GM19395 (cell line): ENCODE data around the gene TMEM218.

ENCODE experiments used
- ATAC-seq: cut with Tn5 transposase; IDR thresholded peaks from one replicate; pipeline ENCODE4 v1.9.1; 2021; ENCODE audit warnings: mild to moderate bottlenecking, moderate library complexity; ENCODE audit not compliant: unreplicated experiment

TMEM218 gene

DNA sequence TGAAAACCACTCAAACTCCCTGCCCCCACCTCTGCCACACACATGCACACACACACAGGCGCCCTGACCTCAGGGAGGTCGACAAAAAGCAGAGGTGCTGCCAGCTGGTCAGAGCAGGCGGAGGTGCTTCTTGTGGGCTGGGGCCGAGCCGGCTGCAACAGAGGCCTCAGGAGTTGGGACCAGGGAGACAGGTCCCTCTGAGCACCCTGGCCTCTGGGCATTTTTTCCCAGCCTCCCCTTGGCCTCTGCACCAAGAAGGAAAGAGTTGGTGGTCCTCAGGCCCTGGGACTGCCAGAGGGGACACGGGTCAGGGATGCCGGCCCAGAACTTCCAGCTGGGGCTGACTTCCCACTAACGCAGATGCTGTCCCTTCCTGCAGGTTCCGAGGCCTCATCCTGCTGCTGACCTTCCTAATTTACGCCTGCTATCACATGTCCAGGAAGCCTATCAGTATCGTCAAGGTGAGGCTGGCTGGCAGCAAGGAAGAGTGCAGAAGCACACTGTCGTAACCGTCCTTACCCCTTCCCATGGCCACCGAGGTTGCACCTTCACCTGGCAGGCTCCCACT, 35.0 kb downstream of the TMEM218 start:
- ATAC-seq = no peak

DNA sequence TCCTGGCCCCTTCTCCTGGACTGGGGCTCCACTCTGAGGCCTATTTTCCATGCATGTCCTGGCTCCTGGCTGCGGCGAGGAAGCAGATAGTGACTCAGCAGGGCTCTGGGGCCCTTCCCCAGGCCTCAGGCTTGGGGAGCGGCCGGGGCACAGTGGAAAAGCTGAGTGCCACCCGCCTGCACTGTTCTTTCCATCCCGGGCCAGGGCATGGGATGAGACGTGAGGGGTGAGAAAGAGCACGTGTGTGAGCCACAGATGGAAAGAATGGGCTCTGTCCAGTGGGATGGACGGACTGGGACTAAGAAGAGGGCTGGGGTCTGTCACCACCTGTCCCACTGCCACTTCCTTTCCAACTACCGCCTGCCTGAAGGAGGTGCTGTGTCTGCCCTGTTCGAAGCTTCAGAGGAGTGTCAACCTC, 35.5 kb downstream of the TMEM218 start:
- ATAC-seq = no peak

DNA sequence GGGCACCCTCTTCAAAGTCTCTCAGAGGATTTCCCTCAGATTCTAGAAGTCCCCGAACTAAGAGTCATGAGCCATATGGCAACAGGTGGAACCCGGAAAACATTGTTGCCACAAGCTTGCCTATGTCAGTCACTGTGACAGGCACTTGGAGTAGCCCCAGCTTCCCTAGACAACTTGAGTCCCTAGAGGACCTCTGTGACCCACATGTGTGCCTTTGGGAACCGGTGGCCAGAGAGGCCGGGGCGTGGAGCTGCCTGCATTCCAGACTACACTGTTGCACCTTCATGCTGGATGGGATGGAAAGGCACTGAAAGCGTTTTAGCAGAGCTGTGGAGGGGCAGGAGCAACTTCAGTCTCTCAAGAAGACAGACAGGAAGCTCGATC, 36.2 kb downstream of the TMEM218 start:
- no peak for ATAC-seq

DNA sequence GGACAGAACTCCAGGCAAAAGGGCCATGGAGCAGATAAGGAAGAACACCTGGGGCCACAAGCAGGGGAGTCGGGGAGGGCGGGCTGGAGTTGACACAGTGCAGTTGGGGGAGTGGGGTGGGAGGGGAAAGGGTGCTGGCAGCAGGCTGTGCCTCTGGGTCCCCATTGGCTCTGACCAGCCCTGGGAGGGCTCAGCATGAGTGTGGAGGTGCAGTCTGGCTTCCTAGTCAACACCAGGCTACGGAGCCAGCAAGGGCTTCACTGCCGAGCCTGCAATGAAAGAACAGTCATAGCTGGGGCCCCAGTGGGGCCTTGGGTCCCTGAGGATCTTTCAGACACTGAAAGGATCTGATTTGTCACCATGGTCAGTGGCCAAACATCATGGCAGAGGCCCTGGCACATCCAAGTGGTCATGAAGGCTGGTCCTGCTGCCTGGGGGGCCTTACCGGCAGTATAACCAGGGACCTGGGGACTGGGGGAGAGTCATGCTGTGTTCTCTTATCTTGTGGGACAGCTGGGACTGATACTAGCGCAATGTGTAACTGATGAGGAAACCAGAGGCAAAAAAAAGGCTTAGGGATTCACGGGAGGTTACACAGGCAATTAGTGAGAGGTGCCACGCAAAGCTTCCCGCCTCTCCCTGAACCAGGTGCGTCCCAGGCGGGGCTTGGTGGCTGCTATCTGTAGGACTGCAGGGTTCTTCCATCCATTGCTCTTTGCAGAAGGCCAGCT, 36.8 kb downstream of the TMEM218 start:
- no peak for ATAC-seq

DNA sequence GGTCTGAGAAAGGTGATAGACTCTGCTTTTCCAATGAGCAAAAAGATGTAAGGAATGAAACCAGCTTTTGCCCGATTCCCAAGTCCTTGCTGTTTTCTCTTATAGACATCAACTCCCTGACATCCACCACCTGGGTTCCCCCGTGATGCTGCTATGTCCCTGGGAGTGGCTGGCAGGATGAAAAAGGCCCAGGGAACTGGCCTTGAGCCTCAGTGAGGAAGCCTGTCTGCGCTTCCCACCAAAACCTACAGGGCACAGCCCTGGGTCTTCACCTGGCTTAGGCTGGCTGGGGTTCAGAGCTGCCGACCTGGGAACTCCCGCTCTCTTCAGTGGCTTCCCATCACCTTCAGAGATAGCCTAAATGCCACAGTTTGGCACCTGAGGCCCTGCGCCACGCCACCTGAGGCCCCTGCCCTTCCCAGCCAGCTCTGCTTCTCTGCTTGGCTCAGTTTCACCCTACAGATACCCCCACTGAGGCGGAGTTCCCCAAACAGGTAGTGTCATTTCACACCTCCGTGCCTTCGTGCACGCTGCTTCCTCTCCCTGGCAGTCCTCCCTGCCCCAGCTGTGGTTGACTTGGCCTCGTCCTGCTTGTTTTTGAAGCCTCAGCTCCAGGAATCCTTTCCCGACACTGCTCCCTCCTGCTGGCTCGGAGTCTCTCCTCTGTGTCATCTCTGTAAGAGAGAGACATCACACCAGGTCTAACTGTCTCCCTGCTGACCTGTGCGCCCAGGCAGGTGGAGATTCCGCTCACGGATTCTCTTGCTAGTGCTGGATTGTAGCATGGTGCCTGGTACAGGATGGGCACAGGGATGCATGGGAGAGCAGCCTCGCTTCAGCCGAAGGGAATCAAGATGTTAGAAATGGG, 37.6 kb downstream of the TMEM218 start:
- no peak for ATAC-seq

DNA sequence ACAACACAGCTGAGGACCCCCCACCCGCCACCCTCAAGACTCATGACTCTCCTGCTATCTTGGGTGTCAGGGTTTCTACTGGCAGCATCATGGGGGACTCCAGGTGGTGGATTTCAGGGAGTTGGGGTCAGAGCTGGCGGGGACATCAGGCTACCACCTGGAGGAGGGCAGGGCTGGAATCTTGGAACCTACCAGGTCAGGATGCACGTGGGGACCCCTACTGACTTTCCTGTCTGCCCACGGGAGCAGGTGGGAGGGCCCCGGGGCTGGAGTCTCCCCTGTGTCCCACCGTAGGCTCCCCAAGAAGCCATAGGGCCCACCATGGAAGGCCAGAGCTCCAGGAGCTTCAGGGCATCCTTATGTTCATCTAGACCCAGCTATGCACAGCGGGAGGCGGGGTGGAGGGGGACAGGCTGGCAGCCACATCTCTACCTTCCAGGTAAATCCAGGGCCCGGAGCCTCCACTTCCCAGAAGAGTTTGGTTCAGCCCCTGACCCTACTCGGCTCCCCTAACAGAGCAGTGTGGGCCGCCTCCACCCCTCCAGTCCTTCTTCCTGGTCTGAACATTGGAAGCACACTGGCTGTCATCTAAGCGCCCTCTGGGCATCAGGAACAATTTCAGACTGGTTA, 38.4 kb downstream of the TMEM218 start:
- ATAC-seq = no peak

DNA sequence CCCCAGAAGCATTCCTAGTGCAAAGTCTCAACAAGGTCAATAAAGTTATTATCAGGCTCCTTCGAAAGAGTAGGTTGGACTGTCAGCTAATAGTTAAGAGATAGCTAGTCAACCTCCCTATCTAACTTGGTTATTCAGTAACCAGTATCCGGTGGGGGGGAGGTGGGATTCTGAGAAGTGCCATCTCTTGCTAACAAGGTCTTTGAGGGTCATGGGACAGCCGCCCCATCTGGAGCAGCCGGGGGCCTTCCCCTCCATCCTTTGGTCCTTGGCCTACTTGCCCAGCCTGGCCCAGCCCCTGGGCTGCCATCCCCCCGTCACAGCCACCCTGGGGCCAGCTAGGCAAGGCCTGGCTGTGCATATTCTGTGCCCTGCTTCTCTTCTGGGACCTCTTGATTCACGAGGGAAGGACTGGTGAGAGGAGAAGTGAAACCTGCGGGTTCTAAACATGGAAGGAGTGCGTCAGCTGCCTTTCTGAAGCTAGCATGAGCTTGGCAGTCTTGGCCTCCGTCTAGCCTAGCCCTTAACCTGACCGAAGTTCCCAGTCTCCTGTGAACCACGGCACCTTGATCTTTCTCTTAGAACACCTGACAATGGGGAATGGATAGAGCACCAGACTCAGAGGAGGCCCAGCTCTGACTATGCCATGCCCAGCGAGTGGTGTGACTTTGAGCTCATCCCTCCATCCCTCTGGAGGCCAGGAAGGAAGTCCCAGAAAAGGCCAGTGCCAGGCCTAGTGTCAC, 39.0 kb downstream of the TMEM218 start:
- peak; percentile 83 for ATAC-seq

DNA sequence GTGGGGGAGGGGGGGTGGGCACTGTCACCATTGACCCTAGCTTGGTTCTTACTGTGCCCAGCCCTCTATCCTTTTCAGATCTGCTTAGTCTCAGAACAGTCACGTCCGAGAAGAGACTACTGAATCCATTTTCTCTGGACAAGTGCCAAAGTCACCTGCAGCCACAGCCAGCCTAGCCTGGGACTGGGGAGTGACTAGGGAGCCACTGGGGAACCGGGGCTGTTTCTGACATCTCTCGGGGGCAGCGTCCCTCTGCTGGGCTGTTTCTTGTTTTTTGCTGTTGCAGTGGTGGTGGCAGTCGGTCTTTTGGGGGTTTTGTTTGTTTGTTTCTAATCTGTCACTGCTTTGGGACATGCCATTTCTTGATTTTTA, 39.6 kb downstream of the TMEM218 start:
- ATAC-seq = peak; percentile 9

DNA sequence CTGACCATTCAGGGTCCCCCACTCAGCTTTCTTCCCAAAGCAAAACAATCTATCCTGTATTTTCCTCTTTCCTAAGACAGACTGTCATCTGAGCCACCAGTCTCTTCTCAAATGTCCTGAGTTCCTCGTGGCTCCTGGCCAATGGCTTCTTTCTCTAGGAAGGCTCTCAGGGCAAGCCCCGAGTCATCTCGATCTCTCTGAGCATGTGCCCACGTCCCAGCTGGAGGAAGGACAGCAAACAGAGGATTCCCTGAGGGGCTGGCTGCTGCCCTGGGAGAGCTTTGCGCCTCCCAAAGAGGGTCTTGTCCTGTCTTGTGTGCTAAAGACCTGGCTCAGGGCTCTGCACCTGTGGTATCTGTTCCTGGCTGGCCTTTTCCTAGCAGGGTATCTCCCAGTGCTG, 40.0 kb downstream of the TMEM218 start:
- ATAC-seq = no peak

DNA sequence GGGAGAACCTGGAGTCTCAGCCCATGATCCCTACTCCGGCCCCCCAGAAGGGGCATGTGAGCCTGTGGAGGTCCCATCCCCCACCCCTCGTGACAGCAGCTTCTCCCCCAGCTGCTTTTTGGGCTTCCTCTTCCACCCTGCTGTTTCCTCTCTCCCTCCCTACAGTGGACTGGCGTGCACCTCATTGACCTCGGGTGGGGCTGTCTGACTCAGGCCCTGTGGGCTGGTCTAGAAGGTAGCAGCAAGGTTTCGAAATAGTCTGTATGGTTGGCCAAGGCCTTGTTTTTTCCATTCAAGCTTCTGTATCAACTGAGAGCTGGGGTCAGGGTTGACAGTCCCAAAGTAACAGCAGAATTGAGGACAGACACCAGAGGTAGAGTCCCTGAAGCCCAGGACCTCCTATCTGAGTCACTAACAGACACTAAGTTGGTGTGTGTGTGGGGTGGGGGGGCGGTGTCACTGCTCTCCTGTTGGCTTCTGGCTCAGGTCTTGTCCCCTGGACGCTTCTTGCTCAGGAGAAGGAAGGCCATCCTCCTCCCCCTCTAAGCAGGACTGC, 40.6 kb downstream of the TMEM218 start:
- ATAC-seq = peak; percentile 72

DNA sequence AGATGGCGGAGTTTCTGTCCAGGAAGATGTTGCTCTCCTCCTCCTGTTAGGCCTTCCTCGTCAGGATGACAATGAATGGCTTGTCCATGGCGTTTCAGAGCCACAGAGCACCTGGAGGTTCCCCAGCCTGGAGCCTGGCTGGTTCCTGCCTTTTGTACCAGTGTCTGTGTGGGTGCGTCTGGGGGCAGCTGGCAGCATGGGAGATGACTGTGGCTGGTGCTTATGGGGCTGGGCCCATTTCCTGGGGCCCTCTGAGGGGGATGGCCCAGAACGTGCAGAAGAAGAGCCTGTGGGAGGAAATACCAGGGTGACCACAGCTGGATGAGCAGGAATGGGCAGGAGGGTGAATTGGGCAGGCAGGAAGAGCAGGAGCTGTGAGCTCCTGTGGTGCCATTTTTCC, 41.6 kb downstream of the TMEM218 start:
- no peak for ATAC-seq

DNA sequence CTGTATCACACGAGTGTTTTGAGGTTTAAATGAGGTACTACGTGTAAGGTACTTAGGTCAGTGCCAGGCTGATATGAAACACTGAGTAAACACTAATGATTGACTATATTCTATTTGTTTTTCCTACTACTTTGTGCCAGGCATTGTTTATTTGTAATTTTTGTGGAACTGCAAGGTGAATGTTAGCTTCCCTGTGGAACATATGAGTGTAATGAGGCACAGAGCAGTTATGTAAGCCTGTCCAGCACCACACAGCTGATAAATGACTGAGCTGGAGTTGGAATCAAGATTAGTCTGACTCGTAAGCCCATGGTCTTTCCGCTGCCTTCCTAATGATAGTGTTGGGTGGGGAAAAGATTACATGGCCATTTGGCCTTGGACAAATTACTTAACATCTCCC, 42.4 kb downstream of the TMEM218 start:
- ATAC-seq = no peak

DNA sequence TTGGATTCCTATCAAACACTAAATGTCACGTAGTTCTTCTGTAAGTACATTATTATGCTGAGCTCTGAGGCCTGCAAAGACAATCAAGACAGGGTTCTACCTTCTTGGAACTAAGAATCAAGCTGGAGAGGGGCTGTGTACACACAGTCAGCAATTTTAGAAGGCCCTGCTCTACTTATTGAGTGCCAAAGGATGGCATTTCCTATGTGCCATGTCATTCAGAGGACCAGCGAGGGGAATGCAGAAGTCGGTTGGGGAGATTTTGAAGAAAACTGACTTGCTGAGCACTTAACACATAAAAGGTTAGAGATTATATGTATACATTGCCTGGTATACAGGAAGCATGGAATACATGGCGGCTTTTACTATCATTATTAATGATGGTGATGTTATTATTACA, 43.1 kb downstream of the TMEM218 start:
- ATAC-seq = no peak

DNA sequence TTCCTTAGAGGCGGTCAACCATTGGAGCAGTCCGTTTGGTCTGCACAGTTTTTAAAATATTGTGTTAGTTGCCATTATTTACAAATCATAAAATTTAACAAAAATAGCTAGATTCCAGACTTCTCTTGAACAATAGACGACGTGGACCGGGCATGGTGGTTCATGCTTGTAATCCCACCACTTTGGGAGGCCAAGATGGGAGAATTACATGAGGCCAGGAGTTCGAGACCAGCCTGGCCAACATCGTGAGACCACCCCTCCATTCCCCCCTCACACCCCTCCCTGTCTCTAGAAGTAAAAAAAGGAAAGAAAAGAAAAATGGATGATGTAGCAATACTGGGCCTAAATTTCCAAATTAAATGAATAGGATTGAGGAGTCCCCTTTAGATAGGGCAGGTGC, 47.4 kb downstream of the TMEM218 start:
- no peak for ATAC-seq

DNA sequence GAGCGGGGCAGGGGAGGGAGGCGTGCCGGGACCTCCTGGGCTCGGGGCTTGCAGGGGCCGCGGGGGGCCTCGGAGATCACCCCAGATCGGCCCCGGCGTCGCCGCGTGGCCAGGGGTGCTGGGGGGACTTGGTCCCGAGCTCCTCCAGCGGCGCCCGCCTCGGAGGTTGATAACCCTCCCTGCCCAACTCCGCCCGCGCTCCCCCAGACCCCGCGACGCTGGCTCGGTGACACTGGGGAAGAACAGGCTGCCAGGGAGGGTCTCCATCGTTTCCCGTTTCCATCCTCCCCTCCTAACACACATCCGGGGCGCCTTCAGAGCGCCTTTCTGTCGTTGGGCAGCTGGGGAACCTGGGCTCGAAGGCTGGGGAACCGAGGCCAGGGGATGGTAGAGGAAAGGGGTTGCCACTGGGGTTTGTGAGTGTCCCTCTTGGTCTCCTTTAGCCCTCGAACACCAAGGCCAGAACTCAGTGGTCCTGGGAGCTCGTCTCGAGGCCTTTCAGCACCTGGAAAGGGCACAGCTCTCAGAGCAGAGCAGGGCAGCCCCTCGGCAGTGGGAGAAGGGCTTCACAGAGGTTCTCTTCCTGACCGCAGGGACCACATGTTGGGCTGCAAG, 47.9 kb downstream of the TMEM218 start:
- ATAC-seq = peak; percentile 31

DNA sequence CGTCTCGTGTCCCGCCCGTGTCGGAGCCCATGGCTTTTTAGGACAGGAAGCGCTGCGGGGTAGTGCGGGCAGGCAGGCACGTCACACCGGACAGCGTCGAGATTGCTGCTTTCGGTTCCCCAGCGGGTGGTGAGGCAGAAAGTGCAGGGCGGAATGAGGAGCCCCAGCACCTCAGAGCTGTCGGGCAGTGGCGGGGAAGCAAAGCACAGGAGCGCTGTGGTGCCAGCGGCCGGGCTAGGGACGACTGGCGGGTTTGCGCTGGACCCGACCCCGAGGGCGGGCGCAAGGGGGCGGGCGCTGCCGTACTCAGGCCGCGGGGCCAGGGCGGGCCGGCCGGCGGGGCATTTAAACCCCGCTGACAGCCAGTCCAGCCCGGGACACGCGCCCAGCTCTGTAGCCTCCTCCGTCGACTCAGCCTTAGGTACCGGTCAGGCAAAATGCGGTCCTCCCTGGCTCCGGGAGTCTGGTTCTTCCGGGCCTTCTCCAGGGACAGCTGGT, 48.4 kb downstream of the TMEM218 start, which contains the start of gene SLC37A2:
Gene SLC37A2, plus strand, starts transcription at position 375 of the 498 bp plus-strand sequence. Its CDS starts 63 bp downstream, at position 438.
- ATAC-seq = peak; percentile 94

DNA sequence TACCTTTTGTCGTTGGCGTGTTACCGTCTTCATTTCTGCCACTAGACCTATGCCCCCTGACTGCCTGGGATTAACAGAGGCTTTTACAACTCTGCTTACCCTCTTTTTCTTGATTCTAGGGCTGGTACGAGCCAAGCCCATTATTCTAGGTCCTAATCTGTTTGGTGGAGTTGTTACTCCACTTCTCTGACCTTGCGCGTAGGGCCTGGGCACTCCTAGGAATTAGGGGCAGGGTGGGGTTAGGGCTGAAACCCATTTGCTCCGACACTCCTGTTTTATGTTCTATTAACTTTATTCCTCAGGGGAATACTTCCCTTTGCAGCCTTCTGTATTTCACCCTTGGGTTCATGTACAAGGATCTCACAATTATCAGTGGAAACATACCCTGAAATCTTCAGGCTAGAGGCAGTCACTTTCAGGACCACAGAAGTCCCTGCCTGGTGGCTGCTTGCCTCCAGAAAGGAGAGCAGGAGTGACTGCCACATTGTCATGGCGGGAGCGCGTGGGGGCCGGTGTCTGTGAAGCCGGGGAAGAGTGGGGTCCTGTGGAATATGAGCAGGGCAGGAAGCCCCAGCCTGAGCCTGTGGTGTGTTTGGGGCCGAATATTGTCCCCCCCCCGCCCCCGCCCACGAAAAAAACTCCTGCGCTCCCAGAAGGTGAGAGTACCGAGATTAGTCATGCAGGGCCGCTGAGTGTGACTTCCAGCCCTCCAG, 49.1 kb downstream of the TMEM218 start:
- peak; percentile 9 for ATAC-seq

DNA sequence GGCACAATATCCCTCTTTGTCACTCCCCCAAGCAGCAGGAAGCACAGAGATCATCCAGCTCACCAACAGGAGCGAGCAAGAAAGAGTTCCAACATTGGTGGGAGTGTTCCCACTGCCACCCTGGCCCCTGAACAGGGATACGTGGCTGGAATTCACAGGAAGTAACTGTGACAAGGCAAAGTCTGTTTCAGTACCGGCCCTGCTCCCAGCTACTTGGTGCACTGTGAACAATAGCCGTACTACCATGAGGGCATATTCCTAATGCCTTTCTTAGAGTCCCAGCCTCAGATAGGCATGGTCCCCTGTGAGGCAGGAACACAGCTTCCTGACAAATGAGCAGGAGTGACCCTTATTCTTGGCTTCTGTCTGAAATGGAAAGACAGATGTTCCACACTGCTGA, 50.1 kb downstream of the TMEM218 start:
- ATAC-seq = no peak

DNA sequence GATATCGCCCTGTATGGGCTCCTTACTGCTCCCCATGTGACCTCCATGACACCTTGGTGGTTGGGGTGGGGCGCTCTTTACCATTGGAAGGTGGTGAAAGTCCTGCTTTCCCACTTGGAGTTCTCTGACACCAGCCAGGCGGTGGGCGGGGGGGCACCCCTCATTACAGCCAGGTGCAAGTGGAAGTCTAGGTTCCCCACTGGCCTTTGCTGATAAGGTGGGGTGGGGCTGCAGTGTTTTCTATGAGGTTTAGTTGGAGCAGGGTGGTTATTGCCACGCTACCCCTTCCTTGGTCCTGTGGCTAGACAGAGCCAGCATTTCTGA, 53.8 kb downstream of the TMEM218 start:
- ATAC-seq = no peak
